DMS 273 treated with DMSO at 0.1 percent for 48 hours (cell line): ENCODE measurements around the gene TRIM23.

ENCODE experiments used
- DNase-seq: peaks from one replicate; lab custom pipeline; 2025; lab: John Stamatoyannopoulos, UW

The TRIM23 gene

GRCh38 chr5:65563777-65564176 lies 60.4 kb downstream of the TRIM23 start:
- DNase-seq, result no peak

- DNase-seq, result peak; percentile 92
These were observed 61.1 kb downstream of the TRIM23 start, which contains the start of the genes CENPK and PPWD1 for GRCh38 chr5:65562731-65563701. Gene CENPK (minus strand): TSS chr5:65563168. CDS start chr5:65554907, 8,261 bp downstream. Gene PPWD1 (plus strand): TSS chr5:65563296. CDS start chr5:65563311, 15 bp downstream.

- DNase-seq, result no peak
These were observed 67.4 kb downstream of the TRIM23 start for GRCh38 chr5:65556718-65557117.

- DNase-seq, result no peak
These were observed 68.0 kb downstream of the TRIM23 start for GRCh38 chr5:65556181-65556580.

GRCh38 chr5:65555287-65555686 lies 68.8 kb downstream of the TRIM23 start:
- DNase-seq, result no peak

- no peak for DNase-seq
These were observed 70.2 kb downstream of the TRIM23 start for GRCh38 chr5:65553941-65554340.

GRCh38 chr5:65548281-65548680 lies 75.9 kb downstream of the TRIM23 start:
- no peak for DNase-seq

- no peak for DNase-seq
These were observed 78.0 kb downstream of the TRIM23 start for GRCh38 chr5:65546141-65546540.

GRCh38 chr5:65544473-65544872 lies 79.7 kb downstream of the TRIM23 start:
- DNase-seq, result no peak

GRCh38 chr5:65539827-65540226 lies 84.3 kb downstream of the TRIM23 start:
- DNase-seq, result no peak
